Germinal center (tissue), 1 donor: Measurements from ENCODE around the gene FRMD1.
"Not testable (repeated sequence)": the region's sequence is repeated elsewhere in the genome, so short reads cannot be mapped to it uniquely, and the experiment has no call there.

Experiments
- DNase-seq: peaks from one replicate; pipeline ENCODE4 v3.0.0; 2012; ENCODE audit warnings: mixed read lengths, low spot score

FRMD1 gene

DNA sequence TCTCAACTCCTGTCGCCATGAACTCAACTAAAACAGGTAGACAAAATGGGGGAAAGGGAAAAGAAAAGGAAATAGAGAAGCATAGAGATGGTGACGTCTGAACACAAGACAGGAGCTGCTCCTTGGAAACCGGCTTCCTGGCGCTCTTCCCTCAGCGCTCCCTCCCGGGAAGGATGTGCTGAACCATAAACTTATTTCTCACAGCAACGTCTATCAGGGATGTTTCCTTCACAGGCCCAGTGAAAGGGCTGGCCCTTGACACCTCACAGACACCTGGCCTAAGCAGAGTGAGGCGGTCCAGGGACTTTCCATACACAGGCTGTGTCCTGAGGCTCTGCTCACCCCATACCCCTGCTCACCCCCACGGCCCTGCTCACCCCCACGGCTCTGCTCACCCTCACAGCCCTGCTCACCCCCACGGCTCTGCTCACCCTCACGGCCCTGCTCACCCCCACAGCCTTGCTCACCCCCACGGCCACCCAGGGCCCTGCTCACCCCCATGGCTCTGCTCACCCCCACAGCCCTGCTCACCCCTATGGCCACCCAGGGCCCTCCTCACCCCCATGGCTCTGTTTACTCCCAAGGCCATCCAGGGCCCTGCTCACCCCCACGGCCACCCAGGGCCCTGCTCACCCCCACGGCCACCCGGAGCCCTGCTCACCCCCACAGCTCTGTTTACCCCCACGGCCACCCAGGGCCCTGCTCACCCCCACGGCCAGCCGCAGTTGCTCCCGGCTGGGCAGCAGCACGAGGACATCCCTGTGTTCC, 653 bp downstream of the FRMD1 start:
- no peak for DNase-seq

DNA sequence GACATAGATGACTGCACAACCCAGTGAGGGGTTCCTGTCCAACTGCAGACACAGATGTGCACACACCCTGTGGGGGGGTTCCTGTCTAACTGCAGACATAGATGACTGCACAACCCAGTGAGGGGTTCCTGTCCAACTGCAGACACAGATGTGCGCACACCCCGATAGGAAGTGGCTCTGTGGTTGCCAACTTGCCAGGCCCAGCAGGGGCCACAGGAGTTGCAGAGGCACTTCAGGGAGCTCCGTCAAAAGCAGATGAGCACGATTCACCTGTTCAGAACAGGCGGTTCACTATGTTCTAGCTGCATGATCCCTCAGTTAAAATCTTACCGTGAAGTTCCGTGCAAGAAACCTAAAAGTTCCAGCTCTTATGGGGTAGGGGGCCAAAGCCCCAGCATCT, 1.6 kb downstream of the FRMD1 start:
- DNase-seq, result not testable (repeated sequence)

DNA sequence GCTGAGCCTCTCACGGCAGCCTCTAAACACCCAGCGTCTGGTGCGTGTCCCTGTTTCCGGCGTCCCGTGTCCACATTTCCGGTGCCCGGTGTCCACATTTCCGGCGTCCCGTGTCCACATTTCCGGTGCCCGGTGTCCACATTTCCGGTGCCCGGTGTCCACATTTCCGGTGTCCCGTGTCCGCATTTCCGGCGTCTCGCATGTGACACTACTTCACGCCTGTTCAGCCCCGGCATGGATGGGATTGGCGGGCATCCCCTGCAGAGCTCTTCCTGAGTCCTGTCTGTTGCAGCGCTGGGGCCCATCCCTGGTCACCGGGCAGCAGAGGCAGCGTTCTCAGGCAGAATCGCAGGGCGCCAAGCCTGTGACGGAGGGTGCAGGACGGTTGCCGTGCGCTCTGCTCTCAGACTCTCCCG, 3.2 kb downstream of the FRMD1 start:
- no peak for DNase-seq

DNA sequence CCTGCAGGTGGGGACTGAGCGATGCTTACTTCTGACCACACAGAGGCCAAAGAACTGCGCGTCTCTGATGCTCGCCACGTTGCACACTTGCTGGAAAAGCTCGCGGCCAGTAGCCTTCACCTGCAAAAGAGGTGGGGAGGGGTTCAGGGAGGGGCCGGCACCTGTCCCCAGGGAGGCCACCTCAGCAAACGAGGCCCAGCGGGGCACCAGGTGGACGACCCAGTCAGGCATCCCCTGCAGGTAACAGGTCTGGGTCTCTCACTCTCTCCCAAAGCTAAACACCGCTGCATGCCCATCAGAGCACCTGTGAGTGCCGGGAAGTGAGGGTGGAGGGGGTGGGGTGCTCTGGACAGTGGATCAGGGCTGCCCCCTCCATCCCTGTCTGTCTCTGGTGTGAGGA, 3.8 kb downstream of the FRMD1 start:
- DNase-seq, result no peak

DNA sequence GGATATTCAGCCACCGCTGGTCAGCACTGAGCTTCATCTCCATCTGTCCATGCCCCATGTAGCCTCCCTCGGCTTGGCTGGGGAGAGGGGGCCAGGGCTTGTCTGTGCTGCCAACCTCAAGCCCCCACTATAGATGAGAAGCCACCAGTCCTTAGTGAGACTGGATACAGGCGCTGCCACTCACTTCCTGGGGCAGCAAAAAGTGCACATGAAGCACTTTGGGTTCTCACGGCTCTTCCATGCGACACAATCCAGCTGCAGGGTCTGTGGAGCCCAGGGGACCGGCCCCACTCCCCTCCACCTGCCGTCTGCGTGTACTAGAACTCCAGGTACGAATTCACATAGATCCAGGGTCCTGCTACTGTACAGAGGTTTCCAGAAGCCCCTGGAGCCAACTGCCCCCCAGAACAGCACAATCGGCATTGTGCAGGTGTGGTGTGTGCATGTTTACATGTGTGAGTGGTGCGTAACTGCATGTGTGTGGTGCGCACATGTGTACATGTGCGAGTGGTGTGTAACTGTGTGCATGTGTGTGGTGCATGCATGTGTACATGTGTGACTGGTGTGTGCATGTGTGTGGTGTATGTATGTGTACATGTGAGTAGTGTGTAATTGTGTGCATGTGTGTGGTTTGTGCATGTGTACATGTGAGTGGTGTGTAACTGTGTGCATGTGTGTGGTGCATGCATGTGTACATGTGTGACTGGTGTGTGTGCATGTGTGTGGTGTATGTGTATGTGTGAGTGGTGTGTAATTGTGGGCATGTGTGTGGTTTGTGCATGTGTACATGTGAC, 4.9 kb downstream of the FRMD1 start:
- DNase-seq, result no peak

DNA sequence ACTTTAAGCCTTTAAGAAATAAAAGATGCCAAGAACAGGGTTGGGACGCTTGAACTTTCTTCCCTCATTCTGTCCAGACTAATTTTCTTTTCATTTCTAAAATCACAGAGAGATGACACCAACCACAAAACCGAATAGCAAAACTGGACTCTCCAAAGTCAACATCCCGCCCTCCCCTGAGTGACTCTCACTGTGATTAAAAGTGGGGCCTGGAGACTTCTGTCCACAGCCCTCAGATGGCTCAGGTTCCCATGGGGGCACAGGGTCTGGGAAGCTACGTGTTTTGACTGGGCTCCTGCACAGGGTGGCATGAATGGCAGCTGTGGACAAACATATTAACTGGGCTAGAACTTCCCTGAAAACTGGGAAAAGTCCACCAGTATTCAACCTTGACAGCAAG, 6.3 kb downstream of the FRMD1 start:
- DNase-seq, result no peak

DNA sequence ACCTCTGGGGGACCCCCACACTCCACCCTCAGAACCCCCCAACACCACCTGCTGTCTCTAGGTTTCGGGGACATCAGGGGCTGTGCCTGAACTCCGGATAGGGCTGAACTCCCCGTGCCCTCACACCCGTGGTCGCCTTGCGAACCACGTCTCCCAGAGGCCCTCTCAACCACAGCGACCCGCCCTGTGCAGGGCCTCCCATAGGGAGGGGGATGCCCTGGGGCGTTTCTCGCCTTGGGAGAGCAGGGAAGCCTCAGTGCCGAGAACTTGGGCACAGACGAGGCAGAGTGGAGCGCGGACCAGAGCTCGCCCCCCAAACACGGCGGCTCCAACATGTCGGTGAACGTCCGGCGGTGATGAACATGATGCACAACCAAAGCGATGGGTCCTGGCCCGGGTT, 6.8 kb downstream of the FRMD1 start:
- no peak for DNase-seq

DNA sequence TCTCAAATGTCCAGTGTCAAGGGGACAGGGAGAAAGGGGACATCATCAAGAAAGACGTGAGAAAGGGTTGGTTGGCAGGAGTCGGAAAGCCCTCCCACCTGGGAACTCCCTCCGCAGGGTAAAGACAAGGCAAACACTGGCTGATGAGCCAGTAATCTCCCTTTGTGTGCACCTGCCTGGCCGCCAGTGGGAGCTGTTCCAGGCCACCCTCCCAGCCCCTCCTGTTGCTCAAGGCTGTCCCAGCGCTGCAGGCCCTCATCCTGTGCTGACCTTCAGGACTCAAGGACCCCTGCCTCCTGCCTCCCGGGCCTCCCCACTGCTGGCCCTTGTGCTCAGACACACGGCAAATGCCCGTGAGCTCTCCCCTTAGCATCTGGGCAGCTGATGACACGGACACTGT, 7.4 kb downstream of the FRMD1 start:
- no peak for DNase-seq

DNA sequence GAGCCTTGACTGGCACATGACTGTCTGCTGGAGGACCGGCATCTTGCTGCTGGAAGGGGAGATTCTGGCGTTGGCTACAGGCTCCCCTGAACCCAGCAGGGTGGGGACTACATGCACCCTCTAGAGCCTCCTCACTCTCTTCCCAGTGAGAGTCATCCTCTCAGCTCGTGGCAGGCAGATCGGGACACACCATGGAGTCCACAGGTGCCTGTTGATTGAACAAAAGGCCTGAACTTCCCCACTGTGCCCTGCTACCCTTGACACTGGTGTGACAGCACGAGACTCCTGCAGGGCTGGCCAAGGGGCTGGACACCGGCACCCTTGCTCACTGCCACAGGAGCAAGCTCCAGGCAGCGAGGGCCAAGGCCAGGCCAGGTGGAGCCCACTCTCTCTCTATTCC, 8.2 kb downstream of the FRMD1 start:
- DNase-seq, result no peak

DNA sequence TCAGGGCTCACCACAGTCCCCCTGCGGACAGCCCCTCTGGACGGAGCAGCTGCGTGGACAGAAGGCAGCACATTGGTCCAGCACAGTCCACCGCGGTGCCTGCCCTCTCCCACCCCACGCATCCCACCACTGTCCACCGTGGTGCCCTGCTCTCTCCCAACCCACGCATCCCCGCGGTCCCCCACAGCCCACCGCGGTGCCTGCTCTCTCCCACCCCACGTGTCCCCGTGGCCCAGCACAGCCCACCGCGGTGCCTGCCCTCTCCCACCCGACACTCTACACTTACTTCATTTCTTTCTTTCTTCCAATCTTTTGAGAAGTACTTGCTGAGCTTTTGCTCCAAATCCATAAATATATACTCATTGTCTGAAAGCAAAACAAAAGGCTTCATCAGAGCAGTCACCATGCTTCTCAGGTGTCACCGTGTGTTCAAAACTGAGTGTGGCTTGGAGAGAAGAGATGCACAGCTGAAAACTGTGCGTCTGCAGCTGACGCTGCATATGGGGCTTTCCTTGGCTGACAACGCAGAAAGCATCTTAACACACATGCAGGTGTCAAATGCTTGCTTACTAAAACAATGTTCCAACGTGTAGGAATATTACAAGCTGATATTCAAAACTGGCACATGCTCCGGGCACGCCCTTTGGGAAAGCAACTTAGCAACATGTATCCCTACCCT, 11.8 kb downstream of the FRMD1 start:
- no peak for DNase-seq

DNA sequence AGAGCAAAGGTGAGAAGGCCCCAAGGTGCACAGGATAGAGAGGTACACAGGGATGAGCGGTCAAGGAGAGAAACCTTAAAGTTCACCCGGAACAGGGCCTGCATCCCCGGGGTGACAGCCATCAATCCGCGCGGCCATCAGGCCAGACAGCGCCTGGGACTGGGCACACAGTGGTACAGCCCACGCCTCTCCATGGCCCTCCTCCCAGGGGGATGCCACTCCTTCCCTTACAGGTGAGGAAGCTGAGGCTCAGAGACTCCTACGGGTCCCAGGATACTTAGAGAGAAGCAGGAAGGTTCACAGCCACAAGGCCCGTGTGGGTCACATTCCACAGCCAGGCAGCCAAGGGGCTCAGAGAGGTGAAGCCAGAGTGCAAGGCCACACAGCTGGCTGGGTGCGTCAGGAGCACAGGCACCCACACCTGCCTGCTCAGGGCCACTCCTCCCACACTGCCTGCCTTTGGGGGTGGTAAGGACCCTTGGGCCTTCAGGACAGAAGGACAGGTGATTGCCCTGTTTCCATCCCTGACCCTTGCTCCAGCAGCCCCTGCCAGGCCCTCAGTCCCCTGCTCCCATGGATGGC, 14.7 kb downstream of the FRMD1 start:
- DNase-seq, result no peak

DNA sequence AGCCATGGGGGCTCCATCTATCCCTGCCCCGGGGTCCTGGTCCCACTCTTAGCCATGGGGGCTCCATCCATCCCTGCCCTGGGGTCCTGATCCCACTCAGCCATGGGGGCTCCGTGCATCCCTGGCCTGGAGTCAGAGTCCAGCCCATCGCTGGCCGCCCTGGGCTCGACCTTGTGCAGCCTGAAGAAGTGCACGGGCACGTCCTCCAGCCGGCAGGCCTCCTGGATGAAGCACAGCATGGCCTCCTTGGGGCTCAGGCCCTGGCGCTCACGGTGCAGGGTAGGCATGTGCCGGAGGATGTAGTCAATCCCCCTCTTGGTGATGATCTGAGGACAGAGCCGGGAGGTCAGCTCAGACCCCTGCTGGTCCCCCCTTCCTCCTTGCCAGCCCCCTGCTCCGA, 15.6 kb downstream of the FRMD1 start:
- DNase-seq, result no peak

DNA sequence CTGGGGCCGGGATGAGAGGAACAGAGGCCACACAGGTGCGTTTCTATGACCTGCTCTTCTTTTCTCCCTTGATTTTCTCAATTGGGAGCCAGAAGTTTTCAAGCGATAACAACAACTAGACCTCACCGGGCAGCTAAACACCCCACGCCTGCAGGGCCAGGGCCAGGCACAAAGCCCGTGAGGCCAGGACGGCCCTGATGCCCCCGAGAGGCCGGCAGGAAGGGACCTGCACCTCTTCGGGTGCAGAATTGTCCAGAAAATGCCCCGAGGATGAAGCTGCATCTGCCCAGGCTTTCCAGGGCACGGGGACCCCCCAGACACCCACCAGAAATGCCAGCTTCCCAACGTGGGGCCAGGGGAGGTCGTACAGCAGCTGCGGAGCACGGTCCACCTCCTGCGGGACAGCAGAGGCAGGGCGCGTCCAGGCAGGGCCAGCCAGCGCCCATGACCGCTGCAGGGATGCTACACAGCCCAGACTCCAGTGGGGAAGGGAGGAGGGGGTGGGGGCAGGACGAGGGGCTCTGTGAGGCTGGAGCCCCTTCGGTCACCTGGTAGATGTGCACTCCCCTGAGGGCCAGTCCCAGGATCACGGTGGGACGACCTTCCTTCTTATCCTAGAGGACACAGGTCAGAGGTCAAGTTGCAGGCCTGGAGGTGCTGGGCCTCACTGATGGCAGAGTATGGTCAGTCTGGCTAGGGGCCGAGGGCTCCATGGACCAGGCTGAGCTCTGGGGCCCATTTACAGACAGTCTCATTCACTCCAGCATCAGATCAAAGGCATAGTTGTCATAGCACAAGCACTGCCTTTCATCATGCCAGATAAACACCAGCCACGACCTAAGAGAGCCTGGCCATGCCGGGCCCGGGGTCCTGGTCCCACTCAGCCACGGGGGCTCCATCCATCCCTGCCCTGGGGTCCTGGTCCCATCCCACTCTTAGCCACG, 16.4 kb downstream of the FRMD1 start:
- DNase-seq, result no peak

DNA sequence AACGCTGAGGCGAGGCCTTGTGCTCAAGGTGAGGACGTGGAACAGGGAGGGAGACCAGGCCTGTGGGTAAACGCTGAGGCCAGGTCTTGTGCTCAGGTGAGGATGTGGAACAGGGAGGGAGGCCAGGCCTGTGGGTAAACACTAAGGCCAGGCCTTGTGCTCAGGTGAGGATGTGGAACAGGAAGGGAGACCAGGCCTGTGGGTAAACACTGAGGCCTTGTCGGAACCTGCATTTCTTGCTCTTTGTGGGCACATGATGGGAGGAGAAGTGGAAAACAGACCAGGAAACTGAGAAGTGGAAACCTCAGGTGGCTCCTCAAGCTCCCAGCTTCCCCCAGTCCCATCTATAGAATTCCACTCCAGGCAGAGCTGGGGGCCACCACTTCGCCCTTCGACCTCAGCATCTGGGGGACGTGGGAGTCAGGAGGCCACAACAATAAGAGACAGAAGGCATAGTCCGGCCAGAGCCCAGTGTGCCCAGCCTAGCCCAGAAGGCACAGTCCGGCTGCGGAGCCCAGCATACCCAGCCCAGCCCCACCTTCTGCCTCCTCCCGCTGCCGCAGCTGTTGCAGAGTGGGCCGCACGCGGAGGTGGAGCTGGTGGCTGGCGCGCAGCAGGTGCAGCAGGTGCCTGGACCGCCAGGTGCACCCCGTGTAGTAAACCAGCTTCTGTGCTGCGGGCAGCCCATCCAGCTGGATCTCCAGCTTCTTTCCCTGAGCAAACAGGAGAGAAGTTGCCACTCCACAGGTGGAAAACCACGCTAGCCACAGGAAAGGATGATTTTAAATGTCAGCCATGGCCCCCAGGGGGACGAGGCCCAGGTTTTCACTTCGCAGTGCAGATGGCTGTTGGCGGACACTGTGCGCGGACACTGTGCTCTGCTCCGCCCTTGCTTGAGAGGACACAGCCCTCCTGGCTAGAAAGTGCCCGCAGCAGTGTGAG, 17.5 kb downstream of the FRMD1 start:
- DNase-seq, result no peak

DNA sequence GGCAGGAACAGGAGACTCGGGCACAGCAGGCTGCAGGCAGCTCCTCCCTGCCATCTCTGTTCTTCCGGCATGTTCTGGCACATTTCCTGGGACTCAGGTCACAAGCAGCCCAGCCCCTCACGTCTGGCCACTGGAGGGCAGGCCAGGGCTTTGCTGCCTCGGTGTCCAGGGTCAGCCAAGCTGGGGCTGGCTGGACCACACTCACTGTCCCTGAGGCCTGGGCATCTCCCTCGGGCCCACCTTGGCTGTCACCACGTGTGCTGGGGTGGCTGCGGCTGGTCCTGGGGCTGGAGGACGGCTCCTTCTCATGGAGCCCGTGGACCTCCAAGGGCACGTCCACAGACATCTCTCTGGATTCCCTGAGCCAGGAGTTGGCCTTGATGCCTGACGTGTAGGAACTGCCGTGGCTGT, 18.5 kb downstream of the FRMD1 start:
- no peak for DNase-seq

DNA sequence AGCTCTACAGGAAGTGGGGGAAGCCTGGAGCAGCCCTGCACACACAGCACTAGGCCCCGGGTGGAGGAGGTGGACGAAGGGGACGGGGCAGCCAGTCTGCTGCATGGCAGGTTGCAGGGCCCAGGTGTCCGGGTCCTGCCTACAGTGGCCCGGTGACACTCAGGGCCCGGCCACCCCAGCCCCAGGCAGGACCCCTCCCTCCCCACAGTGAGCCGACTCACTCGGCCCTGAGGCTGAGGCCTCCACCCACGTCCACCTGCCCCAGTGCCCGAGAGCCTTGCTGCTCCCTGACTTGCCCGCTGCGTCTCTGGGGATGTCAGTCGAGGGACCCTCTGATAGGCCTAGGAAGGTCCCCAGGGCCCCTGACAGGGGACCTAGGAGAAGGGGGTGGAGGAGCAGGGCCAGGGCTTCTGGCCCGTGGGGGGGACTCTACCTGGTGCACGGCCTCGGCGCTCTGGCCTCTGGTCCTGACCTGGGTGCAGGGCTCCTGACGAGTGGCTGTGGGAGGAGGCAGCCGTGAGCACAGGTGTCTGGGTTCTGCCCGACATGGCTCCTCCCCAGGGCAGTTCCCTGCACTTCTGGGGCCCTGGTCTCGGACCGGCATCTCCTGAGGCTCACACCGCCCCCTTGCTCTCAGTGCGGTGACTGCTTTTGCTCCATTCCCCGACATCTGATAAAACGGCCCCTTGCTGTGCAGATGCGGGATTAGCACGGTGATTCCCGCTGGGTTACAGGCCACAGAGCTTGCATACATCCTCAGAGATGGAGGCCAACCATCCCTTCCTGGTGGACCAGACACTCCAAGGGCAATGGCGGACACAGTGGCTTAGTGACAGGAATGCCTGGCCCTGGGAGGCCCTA, 20.1 kb downstream of the FRMD1 start:
- DNase-seq, result no peak

DNA sequence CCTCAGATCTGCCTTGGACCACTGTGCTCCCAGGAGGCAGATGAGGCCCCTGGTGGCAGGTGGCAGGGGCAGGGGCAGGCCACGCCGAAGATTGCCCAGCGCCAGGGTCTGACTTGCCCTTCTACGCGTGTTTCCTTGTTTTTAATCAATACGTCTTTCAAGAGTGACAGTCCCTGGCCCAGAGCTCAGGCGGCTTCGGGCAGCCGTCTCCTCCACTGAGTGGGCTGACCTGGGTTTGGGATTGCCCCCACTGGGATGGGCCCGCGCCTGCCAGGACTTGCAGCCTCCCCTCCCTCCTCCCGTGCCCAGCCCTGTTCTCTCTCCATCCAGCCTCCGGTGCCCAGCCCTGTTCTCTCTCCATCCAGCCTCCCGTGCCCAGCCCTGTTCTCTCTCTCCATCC, 21.2 kb downstream of the FRMD1 start:
- no peak for DNase-seq

DNA sequence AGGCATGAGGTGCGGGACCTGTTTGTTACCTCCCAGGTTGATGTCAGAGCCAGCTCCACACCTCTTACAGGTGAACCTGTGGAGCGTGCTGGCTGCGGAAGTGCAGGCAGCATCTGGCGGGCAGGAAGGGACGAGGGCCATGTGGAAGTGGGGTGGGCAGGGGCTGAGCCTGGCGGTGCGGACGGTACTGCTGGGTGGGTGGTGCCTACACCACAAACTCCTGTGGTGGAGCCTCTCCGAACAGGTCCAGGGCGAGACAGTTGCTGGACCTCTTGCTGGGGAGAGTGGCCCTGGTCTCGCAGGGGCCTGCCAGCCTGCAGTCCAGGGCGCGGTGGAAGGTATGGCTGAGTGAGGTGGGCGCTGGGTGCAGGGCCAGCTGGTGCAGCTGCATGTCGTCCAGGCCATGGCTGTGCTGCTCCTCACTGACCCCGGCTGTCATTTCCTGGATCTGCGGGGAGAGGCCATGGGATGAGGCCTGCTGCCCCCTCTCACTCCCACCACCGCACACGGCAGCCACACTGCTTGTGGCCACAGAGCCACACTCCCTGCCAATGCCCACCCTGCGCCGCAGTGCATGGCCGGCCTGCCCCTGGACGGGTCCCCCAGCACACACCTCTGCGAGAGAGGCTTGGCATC, 22.0 kb downstream of the FRMD1 start:
- no peak for DNase-seq
